ENCODE measurements around the gene UBE2J1. TPM values are rescaled to one million over a fixed set of nuclear protein-coding genes. Genes with fewer than 3 reads are reported as not detected.

Gene UBE2J1
- total RNA-seq, 1 donor from 2014 or later = 32.8 TPM

- Mint-ChIP-seq H3K36me3 (ENCODE audit: low read depth) (no peaks in the 10 kb centered on the region), H3K4me1 (peaks cover 18% of the 10 kb centered on the region), H3K27me3 (peaks cover 2% of the 10 kb centered on the region), H3K4me3 (no peak overlapping the region), H3K27ac (no peak overlapping the region), H3K9me3 (no peaks in the 10 kb centered on the region)
- CTCF ChIA-PET = interaction anchor here (0.8 to 1.1 kb wide), 2 partner anchors 10 to 54 kb away, joined by 3 read pairs; no protein-coding TSS in a partner anchor
- ATAC-seq (ENCODE audit: low read depth) (no peak), DNase-seq (no peak)
- TF ChIP-seq CTCF (IDR thresholded peaks at IDR 0.05) = no peak
- intact Hi-C loops (cut with micrococcal nuclease) = loop anchor here (10.0 kb wide), 1 partner anchor 1096 kb away; no protein-coding TSS in a partner anchor
- POLR2A ChIA-PET = interaction anchor here (0.7 kb wide), 2 partner anchors 9 to 14 kb away, joined by 3 read pairs; no protein-coding TSS in a partner anchor
Observed at GRCh38 chr6:89378628-89379027, 26.1 kb upstream of the UBE2J1 start.

GRCh38 chr6:89375427-89376267 lies 23.1 kb upstream of the UBE2J1 start:
- no peak overlapping the region for H3K4me3 Mint-ChIP-seq
- ATAC-seq (ENCODE audit: low read depth) = peak; percentile 70
- intact Hi-C loops (cut with micrococcal nuclease) = loop anchor here (10.0 kb wide), 1 partner anchor 1099 kb away; no protein-coding TSS in a partner anchor
- POLR2A ChIA-PET = interaction anchor here (0.5 to 1.4 kb wide), 3 partner anchors 23 to 294 kb away, joined by 3 to 5 read pairs (median 5); partner anchors contain the start of gene UBE2J1
- CTCF ChIA-PET = interaction anchor here (0.6 to 1.5 kb wide), 6 partner anchors 9 to 393 kb away, joined by 3 to 7 read pairs (median 4); no protein-coding TSS in a partner anchor
- peaks cover 31% of the 10 kb centered on the region for H3K4me1 Mint-ChIP-seq
- no peak for DNase-seq
- no peaks in the 10 kb centered on the region for H3K36me3 Mint-ChIP-seq (ENCODE audit: low read depth)
- TF ChIP-seq CTCF (IDR thresholded peaks at IDR 0.05) = no peak
- peaks cover 2% of the 10 kb centered on the region for H3K27me3 Mint-ChIP-seq
- no peaks in the 10 kb centered on the region for H3K9me3 Mint-ChIP-seq
- peak overlapping the region; percentile 18 for H3K27ac Mint-ChIP-seq

GRCh38 chr6:89372506-89372901 lies 20.0 kb upstream of the UBE2J1 start:
- no peaks in the 10 kb centered on the region for H3K36me3 Mint-ChIP-seq (ENCODE audit: low read depth)
- no peaks in the 10 kb centered on the region for H3K27me3 Mint-ChIP-seq
- ATAC-seq (ENCODE audit: low read depth) = no peak
- H3K9me3 Mint-ChIP-seq = no peaks in the 10 kb centered on the region
- no peak overlapping the region for H3K4me3 Mint-ChIP-seq
- no peak for DNase-seq
- intact Hi-C loops (cut with micrococcal nuclease) = loop anchor here (1.0 to 10.0 kb wide), 7 partner anchors 15 to 1102 kb away; partner anchors contain the start of gene ANKRD6
- no peak overlapping the region for H3K27ac Mint-ChIP-seq
- peaks cover 41% of the 10 kb centered on the region for H3K4me1 Mint-ChIP-seq
- CTCF ChIA-PET = interaction anchor here (0.6 to 2.7 kb wide), 29 partner anchors 8 to 390 kb away, joined by 3 to 64 read pairs (median 4); partner anchors contain the start of genes ANKRD6, PM20D2, RRAGD and UBE2J1
- TF ChIP-seq CTCF (IDR thresholded peaks at IDR 0.05) = no peak
- POLR2A ChIA-PET = interaction anchor here (0.7 to 1.9 kb wide), 9 partner anchors 15 to 409 kb away, joined by 3 to 20 read pairs (median 4); partner anchors contain the start of genes PNRC1, RNGTT and UBE2J1

- POLR2A ChIA-PET = interaction anchor here (0.5 to 1.9 kb wide), 11 partner anchors 15 to 847 kb away, joined by 3 to 20 read pairs (median 4); partner anchors contain the start of genes PNRC1, RNGTT and UBE2J1
- Mint-ChIP-seq H3K27ac (no peak overlapping the region), H3K4me1 (peaks cover 41% of the 10 kb centered on the region), H3K27me3 (no peaks in the 10 kb centered on the region), H3K9me3 (no peaks in the 10 kb centered on the region), H3K4me3 (no peak overlapping the region), H3K36me3 (ENCODE audit: low read depth) (no peaks in the 10 kb centered on the region)
- intact Hi-C loops (cut with micrococcal nuclease) = loop anchor here (1.0 to 10.0 kb wide), 7 partner anchors 15 to 1103 kb away; partner anchors contain the start of gene ANKRD6
- peak; percentile 49 for TF ChIP-seq CTCF (IDR thresholded peaks at IDR 0.05)
- peak; percentile 93 for ATAC-seq (ENCODE audit: low read depth)
- CTCF ChIA-PET = interaction anchor here (0.6 to 2.7 kb wide), 33 partner anchors 9 to 1107 kb away, joined by 3 to 64 read pairs (median 4); partner anchors contain the start of genes ANKRD6, LYRM2, PM20D2 and RRAGD
- peak; percentile 74 for DNase-seq
Observed at GRCh38 chr6:89371849-89372505, 19.5 kb upstream of the UBE2J1 start.

All from activated B cell treated with CpG ODN at 0.5 μM for 24 hours (primary cell).